SW 1271 (cell line): ENCODE data around the gene VPS25.
"Not testable (repeated sequence)": the region's sequence is repeated elsewhere in the genome, so short reads cannot be mapped to it uniquely, and the experiment has no call there.

Source experiments
- DNase-seq, 2 experiments: peaks; one replicate each; lab custom pipeline; 2025; lab: John Stamatoyannopoulos, UW

The VPS25 gene

DNA sequence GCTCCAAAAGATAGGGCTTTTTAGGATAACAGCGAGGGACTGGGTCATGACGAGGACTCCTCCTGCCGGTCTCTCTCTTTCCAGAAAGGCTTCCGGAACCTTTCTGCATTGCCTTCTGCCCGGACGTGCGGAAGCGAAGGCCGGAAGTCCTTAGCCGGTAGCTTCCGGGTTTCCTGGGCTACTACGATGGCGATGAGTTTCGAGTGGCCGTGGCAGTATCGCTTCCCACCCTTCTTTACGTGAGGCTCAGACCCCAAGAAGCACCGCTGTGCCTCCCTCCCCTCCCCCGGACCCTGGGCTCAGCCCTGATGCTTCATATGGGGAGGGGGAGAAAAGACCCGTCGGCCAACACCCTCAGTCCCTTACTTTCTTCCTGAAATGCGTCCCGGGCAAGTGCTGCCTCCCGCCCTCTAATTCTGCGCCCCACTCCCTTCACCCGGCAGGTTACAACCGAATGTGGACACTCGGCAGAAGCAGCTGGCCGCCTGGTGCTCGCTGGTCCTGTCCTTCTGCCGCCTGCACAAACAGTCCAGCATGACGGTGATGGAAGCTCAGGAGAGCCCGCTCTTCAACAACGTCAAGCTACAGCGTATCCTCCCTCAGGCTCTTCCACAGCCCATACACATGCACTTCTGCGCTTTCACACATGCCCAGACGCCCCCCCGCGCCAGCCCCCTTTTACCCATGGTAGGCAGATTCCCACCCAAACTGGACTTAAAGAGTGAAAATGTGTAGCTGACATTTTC lies at the start of gene VPS25:
Gene VPS25, plus strand, starts transcription at position 160 of the 746 bp plus-strand sequence. Its CDS starts 27 bp downstream, at position 187.
- DNase-seq: peak; percentile 38 to 77

DNA sequence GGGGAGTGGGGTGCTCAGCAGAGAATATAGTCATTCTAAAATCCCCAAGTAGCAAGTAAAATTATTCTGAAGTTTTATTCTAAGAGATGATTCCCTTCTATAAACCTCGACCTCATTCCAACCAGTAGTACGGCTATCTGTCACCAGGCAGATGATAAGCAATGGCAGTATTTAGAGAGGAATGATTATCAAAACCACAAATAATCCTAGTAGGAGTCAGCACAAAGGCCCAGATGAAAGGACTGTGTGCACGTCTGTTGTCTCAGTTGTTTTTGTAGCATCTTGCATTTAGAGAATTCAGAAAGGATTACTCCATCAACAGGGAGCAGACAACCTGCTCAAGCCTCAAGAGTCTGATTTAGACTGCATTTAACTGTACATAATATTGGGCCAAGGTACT lies 49.6 kb upstream of the VPS25 start:
- no peak for DNase-seq

DNA sequence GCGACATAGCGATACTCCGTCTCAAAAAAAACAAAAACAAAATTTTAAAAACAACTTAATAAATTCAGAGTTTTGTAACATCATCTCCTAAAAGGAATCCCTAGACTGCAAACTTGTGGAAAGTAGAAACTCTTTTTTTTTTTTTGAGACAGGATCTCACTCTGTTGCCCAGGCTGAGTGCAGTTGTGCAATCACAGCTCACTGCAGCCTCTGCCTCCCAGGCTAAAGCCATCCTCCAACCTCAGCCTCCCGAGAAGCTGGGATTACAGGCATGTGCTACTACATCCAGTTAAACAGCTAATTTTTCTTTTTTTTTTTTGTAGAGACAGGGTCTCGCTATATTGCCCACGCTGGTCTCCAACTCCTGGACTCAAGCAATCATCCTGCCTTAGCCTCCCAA lies 48.1 kb upstream of the VPS25 start:
- DNase-seq: no peak

DNA sequence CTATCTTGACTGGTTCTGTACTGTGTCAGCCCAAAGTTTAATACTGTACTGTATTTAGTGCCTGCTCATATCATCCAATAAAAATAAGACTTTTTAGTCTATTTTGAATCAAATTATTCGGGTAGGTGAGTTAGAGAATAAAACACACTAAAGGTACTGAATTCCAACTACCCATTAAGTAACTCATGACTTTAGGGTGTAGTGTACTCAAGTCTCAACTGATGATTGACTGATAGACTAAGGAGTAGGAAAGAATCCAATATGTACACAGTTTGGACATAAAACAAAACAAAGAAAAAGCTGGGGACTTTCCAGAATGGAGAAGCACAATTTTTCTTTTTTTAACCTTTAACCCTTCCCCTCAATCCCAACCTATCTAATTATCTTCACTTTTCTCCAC lies 32.5 kb upstream of the VPS25 start:
- no peak for DNase-seq

DNA sequence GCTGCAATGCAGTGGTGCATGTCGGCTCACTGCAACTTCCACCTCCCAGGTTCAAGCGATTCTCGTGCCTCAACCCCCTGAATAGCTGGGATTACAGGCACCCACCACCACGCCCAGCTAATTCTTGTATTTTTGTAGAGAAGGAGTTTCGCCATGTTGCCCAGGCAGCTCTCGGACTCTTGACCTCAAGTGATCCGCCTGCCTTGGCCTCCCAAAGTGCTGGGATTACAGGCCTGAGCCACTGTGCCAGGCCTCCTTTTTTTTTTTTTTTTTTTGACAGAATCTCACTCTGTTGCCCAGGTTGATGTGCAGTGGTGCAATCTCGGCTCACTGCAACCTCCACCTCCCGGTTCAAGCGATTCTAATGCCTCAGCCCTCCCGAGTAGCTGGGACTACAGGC lies 30.3 kb upstream of the VPS25 start:
- DNase-seq: not testable (repeated sequence)

DNA sequence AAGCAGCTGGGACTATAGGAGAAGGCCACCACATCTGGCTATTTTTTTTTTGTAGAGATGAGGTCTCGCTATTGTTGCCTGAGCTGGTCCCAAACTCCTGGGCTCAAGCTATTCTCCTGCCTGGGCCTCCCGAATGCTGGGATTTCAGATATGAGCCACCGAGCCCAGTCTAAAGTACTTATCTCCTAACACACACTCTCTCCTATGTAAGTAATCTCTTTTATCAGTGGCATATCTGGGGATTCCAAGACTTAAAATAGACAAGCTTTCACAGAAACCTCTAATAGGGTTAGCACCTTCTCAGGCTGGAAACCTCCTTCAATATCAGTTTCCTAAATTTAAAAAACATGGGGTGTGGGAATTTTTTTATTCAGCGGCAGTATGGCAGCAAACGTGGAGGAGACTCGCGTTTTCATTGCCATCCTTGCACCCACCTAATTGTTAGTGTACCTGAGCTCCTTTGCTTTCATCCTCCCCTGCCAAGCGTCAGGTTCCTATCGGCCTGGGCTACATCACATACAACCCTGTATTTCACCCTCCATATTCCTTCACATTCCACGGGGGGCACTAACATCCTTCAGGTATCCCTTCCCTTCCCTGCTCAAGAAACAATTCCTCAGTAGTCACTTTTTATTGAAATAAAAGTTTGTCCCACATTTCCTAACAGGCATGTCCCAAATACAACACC lies 29.5 kb upstream of the VPS25 start:
- DNase-seq: peak in 1 of 2 experiments; percentile 65

DNA sequence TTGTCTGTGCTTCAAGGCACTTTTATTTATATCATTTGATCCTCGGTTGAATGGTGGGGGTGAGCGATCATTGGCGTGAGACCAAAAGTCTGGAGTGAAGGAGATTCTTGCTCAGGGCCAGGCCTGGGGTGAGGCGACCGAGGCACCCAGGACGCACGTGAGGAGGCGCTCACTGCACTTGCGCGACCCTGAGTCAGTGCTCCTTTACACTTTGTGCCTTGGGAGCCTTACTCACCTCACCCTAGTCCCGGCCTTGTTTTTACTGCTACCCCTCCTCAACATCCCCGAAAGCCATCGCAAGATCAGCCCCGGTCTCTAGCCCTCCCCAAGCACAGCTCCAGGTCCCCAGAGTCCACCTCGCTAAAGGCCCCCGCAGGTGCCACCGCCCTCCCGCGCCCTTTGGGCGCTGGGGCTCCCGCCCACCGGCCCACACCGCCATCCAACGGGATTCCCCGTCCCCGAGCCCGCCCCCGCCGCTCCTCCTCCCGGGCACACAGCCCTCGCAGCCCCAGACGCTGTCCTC lies 28.9 kb upstream of the VPS25 start:
- DNase-seq: peak; percentile 52 to 80

DNA sequence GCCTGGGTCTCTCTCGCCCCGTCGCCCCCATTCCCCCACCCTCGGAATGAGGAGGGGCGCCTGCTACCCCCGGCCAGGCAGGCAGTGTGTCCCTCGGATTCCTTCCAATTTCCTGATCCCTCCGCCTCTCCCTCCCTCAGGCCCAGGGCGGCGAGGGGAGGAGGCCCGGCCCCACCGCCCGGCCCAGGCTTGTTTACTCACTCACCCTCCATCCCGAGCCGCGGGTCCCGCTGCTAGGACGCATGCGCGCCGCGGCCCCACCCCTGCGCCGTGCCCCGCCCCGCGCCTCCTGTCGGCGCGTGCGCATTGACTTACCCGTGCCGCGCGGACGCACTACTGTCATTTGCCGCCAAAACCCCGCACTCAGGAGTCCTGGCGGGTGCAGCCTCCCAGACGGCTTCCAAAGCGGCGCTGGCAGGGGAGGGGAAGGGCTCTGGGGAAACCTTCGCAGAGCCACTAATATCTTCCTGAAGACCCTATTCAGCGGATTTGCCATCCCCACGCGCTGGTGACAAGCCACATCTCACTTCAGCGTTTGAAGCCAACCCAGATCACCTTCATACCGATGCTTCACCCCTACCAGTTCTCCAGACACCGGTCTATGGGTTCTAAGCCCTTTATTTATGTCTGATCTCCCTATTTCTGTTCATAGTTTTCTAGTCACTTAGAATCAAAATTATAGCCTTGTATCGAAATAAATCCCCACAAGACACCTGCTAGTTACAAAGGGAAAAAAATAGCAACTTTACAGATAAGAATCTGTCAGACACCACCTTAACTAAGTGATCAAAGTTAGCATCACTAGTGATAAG lies 28.2 kb upstream of the VPS25 start, which contains the start of gene EZH1:
Gene EZH1, minus strand, starts transcription at position 235 of the 812 bp plus-strand sequence. CDS start 16,099 bp downstream, outside the sequence.
- DNase-seq: peak; percentile 57 to 83

DNA sequence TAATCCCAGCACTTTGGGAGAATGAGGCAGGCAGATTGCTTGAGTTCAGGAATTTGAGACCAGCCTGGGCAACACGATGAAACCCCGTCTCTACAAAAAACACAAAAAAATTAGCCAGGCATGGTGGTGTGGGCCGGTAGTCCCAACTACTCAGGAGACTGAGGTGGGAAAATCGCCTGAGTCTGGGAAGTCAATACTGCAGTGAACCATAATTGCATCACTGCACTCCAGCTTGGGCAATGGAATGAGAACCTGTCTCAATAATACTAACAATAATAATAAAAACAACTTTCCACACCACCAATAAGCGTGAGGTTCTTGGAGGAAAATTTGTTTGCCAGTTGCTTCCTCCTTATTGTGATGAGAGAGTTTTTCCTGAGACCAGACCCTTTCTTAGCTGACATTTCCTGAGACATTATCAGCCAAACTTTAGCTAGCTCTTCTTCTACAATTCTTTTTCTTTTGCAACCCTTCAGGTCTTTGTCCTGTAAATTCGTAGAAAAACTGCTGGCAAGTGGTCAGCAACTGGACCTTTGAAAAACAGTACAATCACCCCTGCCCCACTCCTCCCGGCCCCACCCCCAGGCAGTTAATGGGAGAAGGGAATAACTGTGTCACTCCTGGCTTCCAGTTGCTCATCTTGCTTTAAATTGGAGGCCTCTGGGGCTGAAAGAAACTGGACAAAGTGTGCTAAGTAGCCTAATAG lies 24.9 kb upstream of the VPS25 start:
- no peak for DNase-seq

DNA sequence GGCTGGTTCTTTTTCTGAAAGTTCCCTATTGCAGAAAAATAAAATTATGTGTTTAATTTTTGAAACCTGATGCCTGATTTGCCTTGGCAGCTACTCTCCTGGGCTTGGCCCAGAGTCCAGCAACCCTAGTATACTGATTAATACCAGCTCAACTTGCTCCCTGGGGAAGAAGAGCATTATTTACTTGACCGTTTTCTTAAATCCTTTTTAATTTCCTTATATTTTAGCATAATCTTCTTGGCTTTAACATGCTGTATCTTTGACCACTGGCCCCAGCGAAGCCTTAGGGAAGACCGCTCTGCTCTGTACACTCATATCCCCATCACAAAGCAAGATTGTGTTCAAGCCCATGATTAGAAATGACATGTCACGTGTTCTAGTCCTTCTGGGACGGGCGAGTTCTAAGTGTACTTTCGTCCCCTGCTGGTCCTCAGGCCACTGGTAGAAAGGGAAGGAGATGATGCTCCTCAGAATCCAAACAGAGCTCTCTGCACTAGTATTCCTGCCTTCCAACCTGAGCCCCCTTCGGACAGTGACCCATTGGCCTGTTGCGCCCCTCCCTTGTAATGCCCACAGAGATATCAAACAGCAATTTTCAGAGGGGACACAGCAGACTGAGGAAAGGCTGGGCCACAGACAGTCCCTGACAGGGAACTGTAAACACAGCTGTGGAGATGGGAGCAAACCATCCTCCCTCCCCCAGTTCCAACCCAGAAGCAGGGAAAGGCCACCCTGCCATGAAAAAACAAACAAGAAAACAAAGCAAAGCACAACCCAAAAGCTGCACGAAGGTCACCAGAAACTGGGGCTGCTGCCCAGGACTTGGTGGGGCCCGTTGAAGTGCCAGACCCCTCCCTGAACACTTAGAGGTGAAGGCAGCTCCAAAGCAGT lies 24.1 kb upstream of the VPS25 start:
- no peak for DNase-seq

DNA sequence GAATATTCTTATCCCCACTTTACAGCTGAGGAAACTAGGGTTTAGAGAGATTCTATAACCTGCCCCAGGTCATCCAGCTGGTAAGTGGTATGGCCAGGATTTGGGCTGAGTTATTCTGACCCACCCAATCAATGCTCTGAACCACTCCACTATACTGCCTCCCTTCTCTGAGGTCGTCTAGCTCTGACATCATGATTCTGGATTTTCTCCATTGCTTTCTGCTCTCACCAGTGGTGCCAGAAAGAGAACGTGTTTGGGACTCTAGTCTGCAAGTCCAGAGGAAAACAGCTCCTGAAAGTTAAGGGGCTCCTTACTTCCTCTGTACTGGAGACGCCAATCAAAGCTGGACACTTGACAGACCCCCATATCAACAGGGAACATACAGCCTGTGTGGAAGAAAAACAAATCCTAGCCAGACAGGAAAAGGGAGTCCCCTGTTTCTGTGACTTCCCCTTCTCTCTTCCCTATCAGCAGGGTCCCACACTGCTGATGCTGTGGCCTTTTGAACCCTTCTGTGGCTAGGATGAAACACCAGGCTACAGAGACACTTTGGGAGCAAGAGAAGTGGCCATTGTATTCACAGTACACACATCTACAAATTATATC lies 22.4 kb upstream of the VPS25 start:
- no peak for DNase-seq

DNA sequence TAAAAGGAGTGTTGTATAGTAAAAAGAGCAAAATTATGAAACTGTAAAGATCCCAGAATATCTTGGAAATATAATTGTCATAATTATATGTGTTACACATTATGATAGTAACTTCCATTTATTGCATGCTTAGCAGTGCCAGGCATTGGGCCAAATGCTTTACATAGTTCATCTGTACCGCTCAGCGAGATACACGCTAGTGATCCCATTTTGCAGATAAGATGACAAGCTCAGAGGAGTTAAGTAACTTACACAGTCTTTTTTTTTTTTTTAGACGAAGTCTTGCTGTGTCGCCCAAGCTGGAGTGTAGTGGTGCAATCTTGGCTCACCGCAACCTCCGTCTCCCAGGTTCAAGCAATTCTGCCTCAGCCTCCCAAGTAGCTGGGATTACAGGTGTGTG lies 21.6 kb upstream of the VPS25 start:
- no peak for DNase-seq

DNA sequence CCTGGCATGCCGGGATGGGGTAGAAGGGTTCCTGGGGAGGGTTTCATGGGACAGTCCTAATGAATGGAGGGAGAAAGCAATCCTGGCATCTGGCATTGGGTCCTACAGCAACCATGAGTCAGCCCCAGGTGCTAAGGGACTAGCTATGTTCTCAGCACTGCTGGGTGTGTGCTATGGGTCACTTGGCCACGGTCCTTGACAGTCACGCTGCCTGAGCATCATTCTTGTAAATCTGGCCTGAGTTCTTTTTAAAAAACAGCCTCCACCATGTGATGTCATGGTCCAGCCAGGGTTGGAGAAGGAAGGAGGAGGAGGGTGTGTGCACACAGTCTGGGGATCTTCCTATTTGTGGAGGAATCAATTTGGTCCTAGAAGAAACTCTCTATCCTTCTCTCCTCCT lies 18.5 kb upstream of the VPS25 start:
- DNase-seq: no peak

DNA sequence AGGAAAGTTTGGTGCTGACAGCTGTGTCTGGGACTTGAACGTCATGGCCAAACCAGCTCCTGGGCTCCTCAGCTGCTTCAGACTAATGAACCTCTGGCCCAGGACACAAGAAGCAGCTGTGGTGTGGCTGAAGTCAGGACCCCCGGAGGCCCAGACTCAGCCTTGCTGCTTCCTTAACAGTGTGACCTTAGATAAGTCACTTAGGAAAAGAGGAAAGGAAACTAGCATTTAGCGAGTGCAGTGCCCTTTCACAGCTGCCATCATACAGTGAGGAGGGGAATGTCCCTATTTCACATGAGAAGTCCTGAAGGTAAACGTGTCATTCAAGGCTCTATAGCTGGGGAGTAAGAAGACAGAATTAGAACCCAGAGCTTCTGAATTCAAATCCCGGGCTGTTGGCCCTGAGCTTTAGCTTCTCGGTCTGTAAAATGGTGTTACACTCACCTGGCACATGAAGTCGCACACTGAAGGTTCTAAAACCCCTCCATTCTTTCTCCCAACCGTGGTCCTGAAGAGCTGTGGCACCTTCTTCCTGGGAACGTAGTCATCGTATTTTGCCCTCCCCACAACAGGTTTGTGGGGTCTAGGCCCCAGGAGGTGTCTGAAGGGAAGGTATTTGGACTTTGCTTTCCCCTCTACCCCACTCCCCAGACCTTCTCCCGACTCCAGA lies 13.1 kb upstream of the VPS25 start:
- DNase-seq: no peak

DNA sequence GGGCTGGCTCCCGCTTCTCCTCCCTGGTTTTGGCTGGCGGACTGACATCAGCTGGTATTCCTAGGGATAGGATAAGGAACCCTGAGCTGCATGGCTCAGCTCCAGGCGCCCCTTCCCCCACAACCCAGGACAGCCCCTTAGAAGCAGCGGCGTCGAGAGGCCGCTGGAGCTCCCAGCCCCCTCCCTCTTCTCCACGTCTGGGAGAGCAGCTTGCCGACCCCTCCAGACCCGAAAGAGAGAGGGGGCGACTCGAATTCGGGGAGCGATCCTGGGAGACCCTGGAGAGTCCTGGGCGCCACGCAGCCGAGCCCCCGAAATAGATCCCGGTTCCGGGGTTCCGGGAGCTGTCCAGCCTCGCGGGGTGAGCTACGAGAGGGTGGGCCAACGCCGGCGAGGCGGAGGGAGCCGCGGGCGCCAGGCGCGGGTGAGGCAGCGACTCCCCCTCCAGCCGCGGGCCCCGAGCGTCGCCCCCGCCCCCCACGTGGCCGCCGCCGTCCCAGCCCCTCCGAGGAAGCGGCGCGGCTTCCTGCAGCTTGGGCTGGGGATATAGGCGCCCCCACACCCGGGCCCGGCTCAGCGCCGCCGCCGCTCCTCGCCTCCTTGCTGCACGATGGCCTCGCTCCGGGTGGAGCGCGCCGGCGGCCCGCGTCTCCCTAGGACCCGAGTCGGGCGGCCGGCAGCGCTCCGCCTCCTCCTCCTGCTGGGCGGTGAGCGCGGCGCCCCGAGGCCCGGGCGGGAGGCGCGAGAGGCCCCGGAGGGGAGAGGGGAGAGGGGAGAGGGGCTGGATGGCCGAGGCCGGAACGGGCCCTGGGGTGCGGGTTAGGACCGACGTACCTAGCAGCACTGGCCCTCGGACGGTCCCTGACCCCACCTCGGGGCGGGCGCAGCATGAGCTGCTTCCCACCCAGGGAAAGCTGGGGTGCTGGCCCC lies 12.3 kb upstream of the VPS25 start, which contains the start of gene RAMP2:
Gene RAMP2, plus strand, starts transcription at position 576 of the 930 bp plus-strand sequence. Its CDS starts 35 bp downstream, at position 611.
- no peak for DNase-seq

DNA sequence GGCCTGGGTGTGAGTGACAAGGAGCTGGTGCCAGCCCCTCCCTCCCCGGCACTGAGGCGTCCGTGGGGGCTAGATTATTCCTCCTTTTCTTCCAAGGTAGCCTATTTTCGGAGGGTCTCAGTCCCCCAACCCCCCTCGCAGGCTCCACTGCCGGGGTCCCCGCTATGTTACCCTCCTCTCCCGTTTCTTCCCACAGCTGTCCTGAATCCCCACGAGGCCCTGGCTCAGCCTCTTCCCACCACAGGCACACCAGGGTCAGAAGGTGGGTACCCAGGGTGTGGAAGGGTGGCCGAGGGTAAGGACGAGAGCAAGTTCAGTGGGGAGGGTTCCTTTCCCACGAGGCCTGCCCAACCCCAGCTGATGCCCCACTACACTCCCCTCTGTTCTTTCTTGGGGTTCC lies 11.6 kb upstream of the VPS25 start:
- DNase-seq: no peak

DNA sequence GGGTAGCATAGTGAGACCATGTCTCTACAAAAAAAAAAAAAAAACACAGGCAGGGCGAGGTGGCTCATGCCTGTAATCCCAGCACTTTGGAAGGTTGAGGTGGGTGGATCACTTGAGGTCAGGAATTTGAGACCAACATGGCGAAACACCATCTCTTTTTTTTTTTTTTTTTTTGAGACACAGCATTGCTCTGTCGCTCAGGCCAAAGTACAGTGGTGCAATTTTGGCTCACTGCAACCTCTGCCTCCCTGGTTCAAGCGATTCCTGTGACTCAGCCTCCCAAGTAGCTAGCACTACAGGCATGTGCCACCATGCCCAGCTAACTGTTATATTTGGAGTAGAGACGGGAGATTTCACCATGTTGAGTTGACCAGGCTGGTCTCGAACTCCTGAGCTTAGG lies 7.1 kb upstream of the VPS25 start:
- no peak for DNase-seq

DNA sequence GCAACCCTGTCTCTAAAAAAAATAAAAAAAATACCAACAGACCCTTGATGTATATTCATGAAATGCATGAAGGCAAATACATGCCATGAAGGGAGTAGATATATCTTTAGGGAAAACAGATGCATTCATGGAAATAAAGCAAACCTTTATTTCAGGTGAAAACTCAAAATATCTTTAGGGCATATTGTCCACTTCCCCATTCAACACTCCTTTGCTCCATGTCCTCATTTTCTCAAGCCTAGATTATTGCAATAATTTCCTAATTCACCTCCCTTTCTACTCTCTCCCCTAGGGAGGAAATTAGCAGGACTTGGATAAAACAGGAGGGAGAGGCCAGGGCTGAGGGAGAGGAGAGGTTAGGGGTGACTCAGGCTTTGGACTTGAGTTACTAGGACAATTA lies 5.7 kb upstream of the VPS25 start:
- no peak for DNase-seq
